Esophagus muscularis mucosa (tissue), 4 donors: ENCODE measurements around the gene TRPC3.

Experiments used
- EP300 ChIP-seq: sonication (generic); formaldehyde crosslinking; IDR thresholded peaks from one replicate; pipeline ENCODE4 v1.6.1; 2017; ENCODE audit warnings: antibody characterized with exemption
- POLR2A ChIP-seq: fragments of 450-650 bp; IDR thresholded peaks from one replicate; pipeline ENCODE4 v1.6.1; 2017; ENCODE audit warnings: antibody characterized with exemption, moderate library complexity, mild to moderate bottlenecking, low read depth
- POLR2AphosphoS5 ChIP-seq, 2 donors: sonication (generic); formaldehyde crosslinking; IDR thresholded peaks; one replicate each; pipeline ENCODE4 v1.6.1; 2017; ENCODE audit warnings: antibody characterized with exemption in 2 of 2
- TF ChIP-seq, protein P1 (sequence below), 3 experiments: fragments of 200-600 bp in 2 of 3; fragments of 450-650 bp in 1 of 3; sonication (generic) in 2 of 3; IDR thresholded peaks; one replicate each; pipeline ENCODE4 v1.5.1; 2017 to 2019; ENCODE audit warnings: antibody characterized with exemption in 3 of 3, mild to moderate bottlenecking in 2 of 3, moderate library complexity in 1 of 3

DNA sequence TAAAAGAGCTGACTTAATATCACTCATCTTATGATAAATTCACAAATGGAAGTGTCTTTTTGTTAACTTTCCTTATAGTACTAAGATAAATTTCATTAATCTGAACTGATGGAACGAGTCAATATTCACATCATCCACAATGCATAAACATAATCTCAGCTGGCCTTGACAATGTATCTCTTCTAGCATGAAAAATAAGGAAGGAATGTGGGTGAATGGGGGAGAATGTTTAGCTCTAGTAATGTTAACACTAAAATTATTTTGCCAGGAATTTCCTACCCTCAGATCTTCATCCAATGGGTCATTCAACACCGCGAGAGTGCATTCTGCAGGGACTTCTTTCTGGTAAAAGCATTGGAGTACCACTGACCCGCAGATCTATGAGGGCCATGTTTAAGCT lies 15.8 kb downstream of the TRPC3 start:
- TF ChIP-seq POLR2A (no peak), POLR2AphosphoS5 (IDR thresholded peaks at IDR 0.05) (no peak), EP300 (no peak)
- TF ChIP-seq, protein P1, sequence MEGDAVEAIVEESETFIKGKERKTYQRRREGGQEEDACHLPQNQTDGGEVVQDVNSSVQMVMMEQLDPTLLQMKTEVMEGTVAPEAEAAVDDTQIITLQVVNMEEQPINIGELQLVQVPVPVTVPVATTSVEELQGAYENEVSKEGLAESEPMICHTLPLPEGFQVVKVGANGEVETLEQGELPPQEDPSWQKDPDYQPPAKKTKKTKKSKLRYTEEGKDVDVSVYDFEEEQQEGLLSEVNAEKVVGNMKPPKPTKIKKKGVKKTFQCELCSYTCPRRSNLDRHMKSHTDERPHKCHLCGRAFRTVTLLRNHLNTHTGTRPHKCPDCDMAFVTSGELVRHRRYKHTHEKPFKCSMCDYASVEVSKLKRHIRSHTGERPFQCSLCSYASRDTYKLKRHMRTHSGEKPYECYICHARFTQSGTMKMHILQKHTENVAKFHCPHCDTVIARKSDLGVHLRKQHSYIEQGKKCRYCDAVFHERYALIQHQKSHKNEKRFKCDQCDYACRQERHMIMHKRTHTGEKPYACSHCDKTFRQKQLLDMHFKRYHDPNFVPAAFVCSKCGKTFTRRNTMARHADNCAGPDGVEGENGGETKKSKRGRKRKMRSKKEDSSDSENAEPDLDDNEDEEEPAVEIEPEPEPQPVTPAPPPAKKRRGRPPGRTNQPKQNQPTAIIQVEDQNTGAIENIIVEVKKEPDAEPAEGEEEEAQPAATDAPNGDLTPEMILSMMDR (IDR thresholded peaks at IDR 0.05), result no peak
